SK-N-SH (cell line): ENCODE measurements around the gene ZCCHC13. TPM values are rescaled to one million over a fixed set of nuclear protein-coding genes. Genes with fewer than 3 reads are reported as not detected.

Source experiments
- CTCF ChIA-PET: fragments of 300-600, 350-600 bp; formaldehyde crosslinking; extraction: SDS; loops from one replicate; lab custom pipeline; 2021; lab: Yijun Ruan, JAX
- POLR2A ChIA-PET: fragments of 350-600 bp; sonication (Branson Sonifier 250); formaldehyde crosslinking; extraction: SDS; loops from one replicate; lab custom pipeline; 2020; ENCODE audit warnings: antibody characterized with exemption, inconsistent platforms; lab: Yijun Ruan, JAX
- DNase-seq: peaks from one replicate; pipeline ENCODE4 v3.0.0; 2012
- H2AFZ ChIP-seq: fragments of 200-600 bp; sonication (generic); 2 replicates; pipeline ENCODE4 v1.8.1; 2016; ENCODE audit warnings: antibody characterized with exemption, mild to moderate bottlenecking, low read depth
- H3F3A ChIP-seq: fragments of 200-600 bp; sonication (generic); replicated peaks from 2 replicates; pipeline ENCODE3; 2016; ENCODE audit warnings: antibody characterized with exemption, mild to moderate bottlenecking; ENCODE audit not compliant: insufficient read depth
- H3K27ac ChIP-seq, 2 experiments: fragments of 200-500 bp in 1 of 2; fragments of 200-600 bp in 1 of 2; sonication (Bioruptor generic) in 1 of 2; sonication (generic), shearing (Covaris generic) in 1 of 2; 2 replicates each; pipeline versions ENCODE4 v1.5.1 to v1.6.1; 2014 to 2016; ENCODE audit warnings: low read depth in 2 of 2, inconsistent platforms in 1 of 2, low read length in 1 of 2, mild to moderate bottlenecking in 1 of 2, mixed read lengths in 1 of 2
- H3K27me3 ChIP-seq: fragments of 200-600 bp; sonication (generic), shearing (Covaris generic); 2 replicates; pipeline ENCODE4 v1.6.1; 2016; ENCODE audit warnings: mixed run types; ENCODE audit not compliant: insufficient read depth
- H3K36me3 ChIP-seq, 2 experiments: fragments of 200-500 bp in 1 of 2; fragments of 200-600 bp in 1 of 2; sonication (Bioruptor generic) in 1 of 2; sonication (generic) in 1 of 2; replicated peaks in 1 of 2; 2 replicates each; pipeline versions ENCODE3 to v1.5.1; 2014 to 2016; ENCODE audit warnings: low read length in 1 of 2, mild to moderate bottlenecking in 1 of 2; ENCODE audit not compliant: insufficient read depth in 2 of 2, control insufficient read depth in 1 of 2
- H3K4me1 ChIP-seq, 2 experiments: fragments of 200-500 bp in 1 of 2; fragments of 200-600 bp in 1 of 2; sonication (Bioruptor generic) in 1 of 2; sonication (generic), shearing (Covaris generic) in 1 of 2; 2 replicates each; pipeline versions ENCODE4 v1.5.1 to v1.6.1; 2014 to 2016; ENCODE audit warnings: low read depth in 1 of 2, low read length in 1 of 2, mixed run types in 1 of 2; ENCODE audit not compliant: insufficient read depth in 2 of 2, control insufficient read depth in 1 of 2
- H3K4me2 ChIP-seq: fragments of 200-600 bp; sonication (generic), shearing (Covaris generic); 2 replicates; pipeline ENCODE4 v1.6.1; 2017; ENCODE audit warnings: mixed run types
- H3K4me3 ChIP-seq, 2 experiments: fragments of 200-500 bp in 1 of 2; fragments of 200-600 bp in 1 of 2; sonication (Bioruptor generic) in 1 of 2; sonication (generic), shearing (Covaris generic) in 1 of 2; 2 replicates each; pipeline versions ENCODE4 v1.5.1 to v1.8.1; 2014 to 2016; ENCODE audit warnings: low read depth in 2 of 2, inconsistent platforms in 1 of 2, low read length in 1 of 2, mild to moderate bottlenecking in 1 of 2, mixed read lengths in 1 of 2, moderate library complexity in 1 of 2
- H3K79me2 ChIP-seq: fragments of 200-600 bp; sonication (generic); 2 replicates; pipeline ENCODE4 v1.8.1; 2017; ENCODE audit warnings: mild to moderate bottlenecking; ENCODE audit not compliant: insufficient read depth
- H3K9ac ChIP-seq: fragments of 200-600 bp; sonication (generic); 2 replicates; pipeline ENCODE4 v1.6.1; 2017; ENCODE audit warnings: mixed run types
- H3K9me2 ChIP-seq: fragments of 200-600 bp; sonication (generic); 2 replicates; pipeline ENCODE4 v1.6.1; 2017; ENCODE audit warnings: mixed run types
- H3K9me3 ChIP-seq: fragments of 200-600 bp; sonication (generic); 2 replicates; pipeline ENCODE4 v1.6.1; 2017; ENCODE audit warnings: mixed run types, mild to moderate bottlenecking, moderate library complexity
- H4K20me1 ChIP-seq: fragments of 200-600 bp; sonication (generic); 2 replicates; pipeline ENCODE4 v1.6.1; 2017; ENCODE audit warnings: mild to moderate bottlenecking, mixed run types; ENCODE audit not compliant: insufficient read depth
- FOSL2 ChIP-seq: IDR thresholded peaks from 2 replicates; pipeline ENCODE4 v1.4.0; 2012; ENCODE audit warnings: low read depth, mild to moderate bottlenecking, moderate library complexity, borderline replicate concordance
- GABPA ChIP-seq: IDR thresholded peaks from 2 replicates; pipeline ENCODE4 v1.4.0; 2012; ENCODE audit warnings: low read depth, mild to moderate bottlenecking
- JUND ChIP-seq: IDR thresholded peaks from 2 replicates; pipeline ENCODE4 v1.4.0; 2012
- NRF1 ChIP-seq: IDR thresholded peaks from 2 replicates; pipeline ENCODE4 v1.6.1; 2012; ENCODE audit warnings: low read depth, mild to moderate bottlenecking, low read length
- POLR2AphosphoS5 ChIP-seq: IDR thresholded peaks from 2 replicates; pipeline ENCODE4 v1.6.1; 2012; ENCODE audit warnings: low read depth, low read length
- SIN3A ChIP-seq: IDR thresholded peaks from 2 replicates; pipeline ENCODE4 v1.6.1; 2012; ENCODE audit warnings: low read depth, mild to moderate bottlenecking, low read length, moderate library complexity, borderline replicate concordance
- TAF1 ChIP-seq: IDR thresholded peaks from 2 replicates; pipeline ENCODE4 v1.6.1; 2012; ENCODE audit warnings: low read depth, mild to moderate bottlenecking, low read length, moderate library complexity, borderline replicate concordance
- TCF12 ChIP-seq: IDR thresholded peaks from 2 replicates; pipeline ENCODE4 v1.4.0; 2012
- USF2 ChIP-seq: fragments of 150-350 bp; IDR thresholded peaks from 2 replicates; pipeline ENCODE4 v1.6.1; 2017; ENCODE audit warnings: antibody characterized with exemption, low read length, low read depth, borderline replicate concordance
- WGBS: methylation state at CpG from one replicate; pipeline ENCODE4 v1.1.6; 2017; ENCODE audit warnings: low lambda C conversion rate; 5-methylcytosine and 5-hydroxymethylcytosine counted together
- polyA plus RNA-seq, 3 experiments: library from polyadenylated mRNA; depleted of rRNA; stranded (reverse); fragments of >200 nt; gene quantifications; 2 replicates each; pipeline ENCODE4 v1.2.3, GENCODE V29; 2012
- TF ChIP-seq, protein P1 (sequence below): IDR thresholded peaks from 2 replicates; pipeline ENCODE4 v1.6.1; 2012; ENCODE audit warnings: mild to moderate bottlenecking, low read depth, low read length, moderate library complexity
- TF ChIP-seq, protein P2 (sequence below): IDR thresholded peaks from 2 replicates; pipeline ENCODE4 v1.4.0; 2012; ENCODE audit warnings: low read depth, borderline replicate concordance

Gene ZCCHC13
- polyA plus RNA-seq, 1 of the 3 experiments (the other 2 are of a cell fraction): not detected

- TF ChIP-seq, protein P1, sequence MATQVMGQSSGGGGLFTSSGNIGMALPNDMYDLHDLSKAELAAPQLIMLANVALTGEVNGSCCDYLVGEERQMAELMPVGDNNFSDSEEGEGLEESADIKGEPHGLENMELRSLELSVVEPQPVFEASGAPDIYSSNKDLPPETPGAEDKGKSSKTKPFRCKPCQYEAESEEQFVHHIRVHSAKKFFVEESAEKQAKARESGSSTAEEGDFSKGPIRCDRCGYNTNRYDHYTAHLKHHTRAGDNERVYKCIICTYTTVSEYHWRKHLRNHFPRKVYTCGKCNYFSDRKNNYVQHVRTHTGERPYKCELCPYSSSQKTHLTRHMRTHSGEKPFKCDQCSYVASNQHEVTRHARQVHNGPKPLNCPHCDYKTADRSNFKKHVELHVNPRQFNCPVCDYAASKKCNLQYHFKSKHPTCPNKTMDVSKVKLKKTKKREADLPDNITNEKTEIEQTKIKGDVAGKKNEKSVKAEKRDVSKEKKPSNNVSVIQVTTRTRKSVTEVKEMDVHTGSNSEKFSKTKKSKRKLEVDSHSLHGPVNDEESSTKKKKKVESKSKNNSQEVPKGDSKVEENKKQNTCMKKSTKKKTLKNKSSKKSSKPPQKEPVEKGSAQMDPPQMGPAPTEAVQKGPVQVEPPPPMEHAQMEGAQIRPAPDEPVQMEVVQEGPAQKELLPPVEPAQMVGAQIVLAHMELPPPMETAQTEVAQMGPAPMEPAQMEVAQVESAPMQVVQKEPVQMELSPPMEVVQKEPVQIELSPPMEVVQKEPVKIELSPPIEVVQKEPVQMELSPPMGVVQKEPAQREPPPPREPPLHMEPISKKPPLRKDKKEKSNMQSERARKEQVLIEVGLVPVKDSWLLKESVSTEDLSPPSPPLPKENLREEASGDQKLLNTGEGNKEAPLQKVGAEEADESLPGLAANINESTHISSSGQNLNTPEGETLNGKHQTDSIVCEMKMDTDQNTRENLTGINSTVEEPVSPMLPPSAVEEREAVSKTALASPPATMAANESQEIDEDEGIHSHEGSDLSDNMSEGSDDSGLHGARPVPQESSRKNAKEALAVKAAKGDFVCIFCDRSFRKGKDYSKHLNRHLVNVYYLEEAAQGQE: no peak
- TF ChIP-seq TCF12: no peak
- TF ChIP-seq, all 33 proteins: peak for 16
Measured at GRCh38 chrX:74291964-74292807, 11.8 kb upstream of the ZCCHC13 start (continued).

GRCh38 chrX:74292808-74293123, 11.2 kb upstream of the ZCCHC13 start:
- H3K27me3 ChIP-seq: no peaks in the 10 kb centered on the region
- H3K9me3 ChIP-seq: no peaks in the 10 kb centered on the region
- H3K27ac ChIP-seq: peak overlapping the region; percentile 88 to 98
- H3K4me2 ChIP-seq: peak overlapping the region; percentile 84
- peaks cover 47% of the 10 kb centered on the region for H3K79me2 ChIP-seq
- H3K9ac ChIP-seq: peak overlapping the region; percentile 94; the same call in 1 of the 2 replicates
- H2AFZ ChIP-seq: peak overlapping the region; percentile 94
- no peak for DNase-seq
- peaks cover 7% of the 10 kb centered on the region for H3F3A ChIP-seq
- WGBS: 1% methylated on average over 9 of the region's 9 CpGs
- peak overlapping the region; percentile 68 to 83 for H3K4me3 ChIP-seq
- no peaks in the 10 kb centered on the region for H4K20me1 ChIP-seq
- no peak for TF ChIP-seq FOSL2
- TF ChIP-seq, protein P2, sequence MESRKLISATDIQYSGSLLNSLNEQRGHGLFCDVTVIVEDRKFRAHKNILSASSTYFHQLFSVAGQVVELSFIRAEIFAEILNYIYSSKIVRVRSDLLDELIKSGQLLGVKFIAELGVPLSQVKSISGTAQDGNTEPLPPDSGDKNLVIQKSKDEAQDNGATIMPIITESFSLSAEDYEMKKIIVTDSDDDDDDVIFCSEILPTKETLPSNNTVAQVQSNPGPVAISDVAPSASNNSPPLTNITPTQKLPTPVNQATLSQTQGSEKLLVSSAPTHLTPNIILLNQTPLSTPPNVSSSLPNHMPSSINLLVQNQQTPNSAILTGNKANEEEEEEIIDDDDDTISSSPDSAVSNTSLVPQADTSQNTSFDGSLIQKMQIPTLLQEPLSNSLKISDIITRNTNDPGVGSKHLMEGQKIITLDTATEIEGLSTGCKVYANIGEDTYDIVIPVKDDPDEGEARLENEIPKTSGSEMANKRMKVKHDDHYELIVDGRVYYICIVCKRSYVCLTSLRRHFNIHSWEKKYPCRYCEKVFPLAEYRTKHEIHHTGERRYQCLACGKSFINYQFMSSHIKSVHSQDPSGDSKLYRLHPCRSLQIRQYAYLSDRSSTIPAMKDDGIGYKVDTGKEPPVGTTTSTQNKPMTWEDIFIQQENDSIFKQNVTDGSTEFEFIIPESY: 0 out of 2 replicates have a peak, but pooled peaks have one; percentile 6
- ChIA-PET CTCF (interaction anchor here (0.7 to 1.4 kb wide), 3 partner anchors 10 to 303 kb away, joined by 3 read pairs; no protein-coding TSS in a partner anchor), POLR2A (interaction anchor here (1.2 to 1.4 kb wide), 2 partner anchors 13 to 33 kb away, joined by 4 read pairs; no protein-coding TSS in a partner anchor)
- peaks cover 11 to 23% of the 10 kb centered on the region in 2 experiments for H3K36me3 ChIP-seq
- no peaks in the 10 kb centered on the region for H3K9me2 ChIP-seq
- peaks cover 0 to 8% of the 10 kb centered on the region in 2 experiments; a peak in 2 of 4 replicates for H3K4me1 ChIP-seq

DNA sequence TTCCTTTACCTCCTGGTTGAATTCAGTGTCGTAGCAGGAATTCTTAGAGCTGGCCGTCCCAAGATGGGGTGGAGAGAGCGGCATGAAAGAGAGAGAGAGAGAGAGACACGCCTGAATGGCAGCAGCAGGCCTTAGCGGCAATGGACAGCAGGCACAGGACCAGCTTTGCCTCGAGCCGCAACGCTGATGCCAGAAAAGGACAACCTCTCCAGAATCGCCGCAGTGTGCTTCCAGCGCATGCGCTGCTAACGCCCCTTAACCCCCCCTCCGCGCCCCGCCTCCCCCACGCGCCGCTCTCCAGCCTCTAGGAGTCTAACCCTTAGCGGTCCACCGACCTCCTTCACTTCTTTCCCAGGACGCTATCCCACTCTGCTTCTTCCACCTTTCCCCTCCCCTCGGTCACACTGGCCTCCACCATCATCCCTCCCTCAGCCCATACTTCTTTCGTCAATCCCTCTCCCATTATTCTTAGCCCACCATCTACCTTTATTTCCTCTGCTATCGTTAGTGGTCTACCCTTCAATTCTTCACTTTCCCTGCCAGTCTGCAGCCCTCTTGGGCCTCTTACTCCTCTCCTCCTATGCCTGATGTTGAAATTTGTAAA, 10.5 kb upstream of the ZCCHC13 start:
- Histone ChIP-seq H3K4me2 (peak overlapping the region; percentile 84), H3K27ac (peak overlapping the region; percentile 88 to 98), H3K4me3 (peak overlapping the region; percentile 68 to 83), H2AFZ (peak overlapping the region; percentile 94), H3K79me2 (peaks cover 40% of the 10 kb centered on the region), H3K36me3 (peaks cover 4 to 17% of the 10 kb centered on the region in 2 experiments), H3K9ac (peak overlapping the region; percentile 94; the same call in 1 of the 2 replicates), H3F3A (peaks cover 7% of the 10 kb centered on the region), H3K9me3 (no peaks in the 10 kb centered on the region), H3K4me1 (peaks cover 0 to 4% of the 10 kb centered on the region in 2 experiments; a peak in 2 of 4 replicates), H4K20me1 (no peaks in the 10 kb centered on the region), H3K9me2 (no peaks in the 10 kb centered on the region), H3K27me3 (no peaks in the 10 kb centered on the region)
- ChIA-PET POLR2A (interaction anchor here (1.4 kb wide), 1 partner anchor 12 kb away, joined by 4 read pairs; no protein-coding TSS in a partner anchor), CTCF (interaction anchor here (0.6 to 1.1 kb wide), 2 partner anchors 16 to 302 kb away, joined by 3 read pairs; no protein-coding TSS in a partner anchor)
- DNase-seq: peak; percentile 87
- WGBS: 2% methylated on average over 18 of the region's 25 CpGs
- TF ChIP-seq TAF1 (peak; percentile 67; the same call in 1 of the 2 replicates), POLR2AphosphoS5 (peak; percentile 70), SIN3A (0 out of 2 replicates have a peak, but pooled peaks have one; percentile 17), USF2 (no peak), JUND (no peak), GABPA (no peak), NRF1 (peak; percentile 82)
- TF ChIP-seq, protein P2: no peak
